Ovary (tissue), 3 donors: Measurements from ENCODE around the gene ERG.

Experiments used
- EP300 ChIP-seq: sonication (generic); formaldehyde crosslinking; IDR thresholded peaks from one replicate; pipeline ENCODE4 v1.6.1; 2017; ENCODE audit warnings: antibody characterized with exemption
- POLR2A ChIP-seq: fragments of 450-650 bp; IDR thresholded peaks from one replicate; pipeline ENCODE4 v1.6.1; 2017; ENCODE audit warnings: antibody characterized with exemption, mild to moderate bottlenecking, moderate library complexity
- TF ChIP-seq, protein P1 (sequence below), 3 donors: fragments of 450-650 bp in 2 of 3; fragments of 200-600 bp in 1 of 3; IDR thresholded peaks; one replicate each; pipeline versions ENCODE4 v1.5.1 to v1.8.0; 2016 to 2022; ENCODE audit warnings: antibody characterized with exemption in 3 of 3, mild to moderate bottlenecking in 1 of 3
- donor health status: DM: no; HTN: no; CAD: no.

DNA sequence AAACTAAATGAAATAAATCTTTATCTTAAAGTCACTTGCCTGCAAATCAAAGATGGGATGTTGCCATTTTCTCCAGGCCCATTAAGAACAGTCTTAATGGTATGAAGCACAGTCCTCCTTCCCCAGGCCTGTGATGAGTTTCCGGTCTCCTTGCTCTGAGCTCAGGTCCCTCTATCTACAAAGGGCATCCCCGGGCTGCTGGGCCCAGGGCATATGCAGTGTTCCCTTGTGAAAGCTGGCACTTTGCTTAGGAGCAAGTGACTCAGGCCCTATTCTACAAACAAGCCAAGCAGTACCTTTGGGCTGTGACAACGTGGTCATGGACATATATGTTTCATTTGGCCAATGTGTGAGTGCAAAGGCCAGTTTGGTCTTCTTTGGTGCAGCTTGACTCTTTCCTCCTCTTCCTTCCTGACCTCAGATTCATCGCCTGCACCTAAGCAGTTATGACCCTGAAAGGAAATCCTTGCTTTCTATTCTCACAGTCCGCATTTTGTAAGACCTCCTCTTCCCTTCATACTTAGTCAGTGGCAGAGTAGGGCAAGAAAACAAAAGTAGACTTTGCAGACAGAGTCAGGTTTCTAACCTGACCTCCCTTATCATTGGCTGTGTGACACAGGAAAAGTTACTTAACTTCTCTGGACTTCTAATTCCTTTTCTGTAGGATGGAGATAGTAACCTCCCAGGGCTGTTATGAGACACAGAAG lies 109.5 kb downstream of the ERG start:
- TF ChIP-seq, protein P1, sequence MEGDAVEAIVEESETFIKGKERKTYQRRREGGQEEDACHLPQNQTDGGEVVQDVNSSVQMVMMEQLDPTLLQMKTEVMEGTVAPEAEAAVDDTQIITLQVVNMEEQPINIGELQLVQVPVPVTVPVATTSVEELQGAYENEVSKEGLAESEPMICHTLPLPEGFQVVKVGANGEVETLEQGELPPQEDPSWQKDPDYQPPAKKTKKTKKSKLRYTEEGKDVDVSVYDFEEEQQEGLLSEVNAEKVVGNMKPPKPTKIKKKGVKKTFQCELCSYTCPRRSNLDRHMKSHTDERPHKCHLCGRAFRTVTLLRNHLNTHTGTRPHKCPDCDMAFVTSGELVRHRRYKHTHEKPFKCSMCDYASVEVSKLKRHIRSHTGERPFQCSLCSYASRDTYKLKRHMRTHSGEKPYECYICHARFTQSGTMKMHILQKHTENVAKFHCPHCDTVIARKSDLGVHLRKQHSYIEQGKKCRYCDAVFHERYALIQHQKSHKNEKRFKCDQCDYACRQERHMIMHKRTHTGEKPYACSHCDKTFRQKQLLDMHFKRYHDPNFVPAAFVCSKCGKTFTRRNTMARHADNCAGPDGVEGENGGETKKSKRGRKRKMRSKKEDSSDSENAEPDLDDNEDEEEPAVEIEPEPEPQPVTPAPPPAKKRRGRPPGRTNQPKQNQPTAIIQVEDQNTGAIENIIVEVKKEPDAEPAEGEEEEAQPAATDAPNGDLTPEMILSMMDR (IDR thresholded peaks at IDR 0.05) = no peak
- TF ChIP-seq POLR2A (no peak), EP300 (no peak)
